DND-41 (cell line): ENCODE results near the gene ESR1.

ENCODE experiments used
- EZH2 ChIP-seq: IDR thresholded peaks from 3 replicates; pipeline ENCODE4 v1.6.1; 2012; ENCODE audit warnings: borderline replicate concordance, low read depth, mild to moderate bottlenecking, moderate library complexity, low read length, inconsistent platforms; ENCODE audit not compliant: severe bottlenecking
- TF ChIP-seq, protein P1 (sequence below): IDR thresholded peaks from 2 replicates; pipeline ENCODE4 v1.5.1; 2012; ENCODE audit warnings: borderline replicate concordance, low read length, moderate library complexity, mild to moderate bottlenecking; ENCODE audit not compliant: poor library complexity, severe bottlenecking; ENCODE audit errors: extremely low read depth

DNA sequence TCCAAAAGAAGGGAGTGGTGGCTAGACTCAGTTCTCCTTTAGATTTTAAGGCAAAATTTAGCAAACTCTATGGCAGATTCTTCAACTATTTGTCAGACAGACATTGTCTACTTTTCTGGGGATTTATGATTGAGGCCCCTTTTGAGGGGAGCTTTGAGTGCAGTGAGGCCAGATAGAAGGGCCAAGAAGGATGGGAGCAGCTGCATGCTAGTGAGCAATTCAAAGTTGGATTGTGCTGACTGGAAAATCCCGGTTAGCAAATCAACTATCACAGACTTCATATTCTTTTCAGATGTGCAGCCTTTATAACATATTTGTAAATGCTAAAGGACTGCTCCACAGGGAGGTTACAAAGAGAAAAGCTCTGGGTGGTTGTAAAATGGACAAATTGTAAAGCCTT lies 35.0 kb upstream of the ESR1 start:
- TF ChIP-seq, protein P1, sequence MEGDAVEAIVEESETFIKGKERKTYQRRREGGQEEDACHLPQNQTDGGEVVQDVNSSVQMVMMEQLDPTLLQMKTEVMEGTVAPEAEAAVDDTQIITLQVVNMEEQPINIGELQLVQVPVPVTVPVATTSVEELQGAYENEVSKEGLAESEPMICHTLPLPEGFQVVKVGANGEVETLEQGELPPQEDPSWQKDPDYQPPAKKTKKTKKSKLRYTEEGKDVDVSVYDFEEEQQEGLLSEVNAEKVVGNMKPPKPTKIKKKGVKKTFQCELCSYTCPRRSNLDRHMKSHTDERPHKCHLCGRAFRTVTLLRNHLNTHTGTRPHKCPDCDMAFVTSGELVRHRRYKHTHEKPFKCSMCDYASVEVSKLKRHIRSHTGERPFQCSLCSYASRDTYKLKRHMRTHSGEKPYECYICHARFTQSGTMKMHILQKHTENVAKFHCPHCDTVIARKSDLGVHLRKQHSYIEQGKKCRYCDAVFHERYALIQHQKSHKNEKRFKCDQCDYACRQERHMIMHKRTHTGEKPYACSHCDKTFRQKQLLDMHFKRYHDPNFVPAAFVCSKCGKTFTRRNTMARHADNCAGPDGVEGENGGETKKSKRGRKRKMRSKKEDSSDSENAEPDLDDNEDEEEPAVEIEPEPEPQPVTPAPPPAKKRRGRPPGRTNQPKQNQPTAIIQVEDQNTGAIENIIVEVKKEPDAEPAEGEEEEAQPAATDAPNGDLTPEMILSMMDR: no peak
- no peak for TF ChIP-seq EZH2
